Mucosa of descending colon (tissue), 3 donors: ENCODE measurements around the gene PTGER3. TPM values are rescaled to one million over a fixed set of nuclear protein-coding genes. Genes with fewer than 3 reads are reported as not detected.
A peak's percentile ranks its signal among the peaks of the same experiment; 100 is the strongest.

Experiments used
- ATAC-seq: fragments of 200-7000 bp; cut with Tn5 transposase; one replicate; pipeline ENCODE4 v1.9.1; 2020; ENCODE audit warnings: mild to moderate bottlenecking, moderate library complexity
- DNase-seq, 3 donors: peaks; one replicate each; pipeline ENCODE4 v3.0.0-alpha.2; 2020
- H3K36me3 ChIP-seq: fragments of 200-600 bp; one replicate; pipeline ENCODE4 v1.8.0; 2021; ENCODE audit warnings: low read depth, mild to moderate bottlenecking
- H3K4me1 ChIP-seq: fragments of 200-600 bp; one replicate; pipeline ENCODE4 v1.8.0; 2021; ENCODE audit warnings: low read depth, mild to moderate bottlenecking
- H3K4me3 ChIP-seq: fragments of 200-600 bp; one replicate; pipeline ENCODE4 v1.8.0; 2021; ENCODE audit warnings: mild to moderate bottlenecking
- H3K9me3 ChIP-seq: fragments of 200-600 bp; one replicate; pipeline ENCODE4 v1.8.0; 2021; ENCODE audit warnings: mild to moderate bottlenecking
- intact Hi-C, 2 donors: fragments of 100-400 bp; cut with DNase I in 1 of 2; cut with micrococcal nuclease in 1 of 2; formaldehyde crosslinking; loops; one replicate each; pipeline versions ENCODE4 v1.11.0 to v1.11.1; 2022; cut with DNase I, micrococcal nuclease
- microRNA-seq: library from miRNA; unstranded; fragments of <30 nt; microRNA quantifications from one replicate; pipeline ENCODE4, GENCODE V29; 2019
- total RNA-seq, 3 donors: library from RNA; stranded (reverse); fragmentation: NEBNext Ultra II Directional in 2 of 3; extraction: Animal tissue kit (Norgen Biotek cat#: 25700) in 2 of 3; gene quantifications; one replicate each; pipeline versions ENCODE4 v1.2.1 to v1.2.4, GENCODE V29; 2021 to 2023
- TF ChIP-seq, protein P1 (sequence below): fragments of 200-600 bp; IDR thresholded peaks from one replicate; pipeline ENCODE4 v1.8.0; 2022; ENCODE audit warnings: antibody characterized with exemption, mild to moderate bottlenecking
- donor health status: DM: no; HTN: no; CAD: no; lungs with moderate emphysema.
- donor health status: DM: no; HTN: no; CAD: no.
- donor health status: DM: no; HTN: yes; CAD: no.

The PTGER3 gene
- total RNA-seq, 3 donors from 2014 or later, result 1.2 to 19.7 (median 1.3) TPM

DNA sequence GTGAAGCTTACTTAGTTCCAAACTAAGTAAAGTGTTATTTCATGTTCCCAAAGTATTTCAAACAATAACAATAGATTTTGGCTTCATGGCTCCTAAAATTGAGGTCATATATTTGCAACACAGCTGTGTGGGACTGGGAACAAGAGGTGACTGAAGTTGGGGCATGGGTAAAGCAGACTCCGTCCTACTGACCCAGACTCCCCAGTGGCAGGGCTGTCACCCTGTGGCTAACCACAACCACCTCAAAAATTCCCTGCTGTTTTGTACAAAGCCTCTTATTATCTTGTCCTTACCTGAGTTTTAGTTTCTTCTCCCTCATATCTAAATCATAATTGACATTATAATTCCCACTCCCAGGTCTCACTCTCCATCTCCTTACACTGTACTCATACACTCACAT is 117.6 kb downstream of the PTGER3 start:
- no peaks in the 10 kb centered on the region for H3K4me1 ChIP-seq
- H3K9me3 ChIP-seq, result no peaks in the 10 kb centered on the region
- H3K36me3 ChIP-seq, result no peaks in the 10 kb centered on the region
- no peak for DNase-seq
- TF ChIP-seq, protein P1, sequence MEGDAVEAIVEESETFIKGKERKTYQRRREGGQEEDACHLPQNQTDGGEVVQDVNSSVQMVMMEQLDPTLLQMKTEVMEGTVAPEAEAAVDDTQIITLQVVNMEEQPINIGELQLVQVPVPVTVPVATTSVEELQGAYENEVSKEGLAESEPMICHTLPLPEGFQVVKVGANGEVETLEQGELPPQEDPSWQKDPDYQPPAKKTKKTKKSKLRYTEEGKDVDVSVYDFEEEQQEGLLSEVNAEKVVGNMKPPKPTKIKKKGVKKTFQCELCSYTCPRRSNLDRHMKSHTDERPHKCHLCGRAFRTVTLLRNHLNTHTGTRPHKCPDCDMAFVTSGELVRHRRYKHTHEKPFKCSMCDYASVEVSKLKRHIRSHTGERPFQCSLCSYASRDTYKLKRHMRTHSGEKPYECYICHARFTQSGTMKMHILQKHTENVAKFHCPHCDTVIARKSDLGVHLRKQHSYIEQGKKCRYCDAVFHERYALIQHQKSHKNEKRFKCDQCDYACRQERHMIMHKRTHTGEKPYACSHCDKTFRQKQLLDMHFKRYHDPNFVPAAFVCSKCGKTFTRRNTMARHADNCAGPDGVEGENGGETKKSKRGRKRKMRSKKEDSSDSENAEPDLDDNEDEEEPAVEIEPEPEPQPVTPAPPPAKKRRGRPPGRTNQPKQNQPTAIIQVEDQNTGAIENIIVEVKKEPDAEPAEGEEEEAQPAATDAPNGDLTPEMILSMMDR, result no peak
- intact Hi-C loops, result no loop called here
- H3K4me3 ChIP-seq, result no peak overlapping the region
- ATAC-seq, result no peak

DNA sequence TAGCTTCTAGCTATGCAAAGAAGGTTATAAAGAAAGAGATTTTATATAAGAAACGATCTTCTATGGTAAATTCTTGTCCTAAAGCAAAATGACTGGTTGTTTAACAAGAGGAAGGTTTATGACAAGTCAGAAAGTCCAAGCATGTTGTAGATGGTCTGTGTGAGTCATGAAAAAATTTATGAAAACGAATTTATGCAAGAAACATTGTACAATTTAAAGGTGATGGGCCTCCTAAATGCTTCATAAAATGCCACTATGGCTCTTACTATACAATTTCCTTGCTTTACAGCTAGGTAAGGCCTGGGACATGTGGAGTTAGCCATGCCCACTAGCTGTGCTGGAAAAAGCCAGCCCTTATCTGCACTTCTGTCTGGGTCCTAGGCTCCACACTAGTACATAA is 125.4 kb downstream of the PTGER3 start:
- no peak for DNase-seq
- Histone ChIP-seq H3K4me3 (no peak overlapping the region), H3K4me1 (no peaks in the 10 kb centered on the region), H3K36me3 (no peaks in the 10 kb centered on the region), H3K9me3 (peaks cover 25% of the 10 kb centered on the region)
- intact Hi-C loops, result no loop called here
- TF ChIP-seq, protein P1, result no peak
- no peak for ATAC-seq

Small RNAs within 50 kb of the gene (microRNA-seq; reads per million reads assigned to microRNA genes)
- gene MIR186, result 587 reads per million, percentile 80 among the genes with 10 or more reads in this experiment

Other genes with a start within 250 kb of the PTGER3 start
- 100 to 1,000 TPM in 1 of 3 donors, 10 to 100 TPM in 2; 74.8 to 108 (median 94.9) TPM for gene ZRANB2, start 33.2 kb upstream of the PTGER3 start, total RNA-seq